Embryonic facial prominence (tissue), 1 donor: ENCODE measurements around the gene PRKAR1B.
A peak's percentile ranks its signal among the peaks of the same experiment; 100 is the strongest.

ENCODE experiments used
- DNase-seq: peaks from one replicate; pipeline ENCODE4 v3.0.0-alpha.2; 2016; ENCODE audit errors: extremely low spot score

The PRKAR1B gene

DNA sequence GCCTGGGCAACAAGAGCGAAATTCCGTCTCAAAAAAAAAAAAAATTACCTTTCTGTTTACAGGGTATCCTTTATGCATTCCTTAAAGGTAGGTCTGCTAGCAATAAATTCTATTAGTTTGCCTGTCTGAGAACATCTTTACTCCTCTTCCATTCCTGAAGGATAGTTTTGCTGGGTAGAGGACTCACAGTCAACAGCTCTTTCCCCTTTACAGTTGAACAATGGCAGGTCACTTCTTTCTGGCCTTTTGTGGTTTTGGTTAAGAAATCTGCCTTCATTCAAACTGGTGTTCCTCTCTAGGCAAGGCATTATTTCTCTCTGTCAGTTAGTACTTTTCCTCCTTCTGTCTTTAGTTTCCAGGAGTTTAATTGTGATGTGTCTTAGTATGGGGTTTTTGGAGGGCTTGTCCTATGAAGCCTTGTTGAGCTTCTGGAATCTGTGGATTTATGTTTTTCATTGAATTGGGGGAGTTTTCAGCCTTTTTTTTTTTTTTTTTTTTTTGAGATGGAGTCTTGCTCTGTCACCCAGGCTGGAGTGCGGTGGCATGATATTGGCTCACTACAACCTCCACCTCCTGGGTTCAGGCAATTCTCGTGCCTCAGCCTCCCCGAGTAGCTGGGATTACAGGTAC is 5.3 kb downstream of the PRKAR1B start:
- no peak for DNase-seq

DNA sequence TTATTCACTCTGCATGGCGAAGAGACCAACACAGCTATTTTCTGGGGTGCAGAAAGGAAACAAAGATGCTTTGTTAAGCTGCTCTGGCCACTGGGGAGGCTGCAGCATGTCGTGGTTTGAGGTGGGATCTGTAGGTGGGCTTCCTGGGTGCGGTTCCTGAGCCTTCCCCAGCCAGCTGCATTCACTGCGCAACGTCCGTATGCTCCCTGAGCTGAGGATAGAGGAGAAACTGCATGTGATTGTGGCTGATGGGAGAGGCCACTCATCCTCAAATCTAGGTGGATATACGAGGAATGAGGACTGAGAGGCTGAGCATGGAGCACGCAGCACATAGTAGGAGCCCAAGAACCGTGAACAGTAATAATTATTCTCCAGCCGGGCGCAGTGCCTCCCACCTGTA is 10.4 kb downstream of the PRKAR1B start:
- no peak for DNase-seq

DNA sequence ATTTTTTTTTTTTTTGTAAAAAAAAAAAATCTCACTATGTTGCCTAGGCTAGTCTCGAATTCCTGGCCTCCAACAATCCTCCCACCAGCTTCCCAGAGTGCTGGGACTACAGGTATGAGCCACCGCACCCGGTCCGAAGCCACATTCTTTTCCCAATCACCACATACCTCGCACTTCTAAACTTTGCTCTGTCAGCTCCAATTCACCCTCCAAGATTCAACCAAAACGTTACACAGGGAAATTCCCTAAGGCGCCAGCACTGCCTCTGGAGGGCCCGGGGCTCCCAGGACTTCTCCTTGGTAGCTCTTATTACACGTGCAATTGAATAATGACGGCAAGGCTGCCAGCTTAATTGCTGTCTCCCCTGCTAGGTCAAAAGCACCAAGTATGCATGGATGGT is 10.9 kb downstream of the PRKAR1B start:
- no peak for DNase-seq

DNA sequence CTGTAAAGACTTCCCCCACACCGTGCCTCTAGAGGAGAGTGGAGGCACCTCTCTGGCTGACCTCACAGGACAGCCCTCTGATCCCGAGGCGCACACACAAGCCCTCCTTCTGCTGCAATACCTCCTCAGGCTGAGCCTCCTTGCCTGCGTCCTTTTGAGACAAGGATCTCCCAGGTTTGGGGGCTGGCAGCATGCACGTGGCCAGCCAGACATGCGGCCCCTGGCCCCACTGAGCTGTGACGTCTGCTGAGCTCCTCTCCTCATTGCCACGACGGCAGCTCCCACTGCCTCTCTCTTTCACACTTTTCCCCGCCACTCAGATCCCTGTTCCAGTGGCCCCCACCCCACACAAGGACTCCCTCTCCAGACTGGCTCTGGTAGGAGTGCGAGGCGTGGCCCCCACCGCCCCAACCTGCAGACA is 12.8 kb downstream of the PRKAR1B start:
- DNase-seq, result no peak

DNA sequence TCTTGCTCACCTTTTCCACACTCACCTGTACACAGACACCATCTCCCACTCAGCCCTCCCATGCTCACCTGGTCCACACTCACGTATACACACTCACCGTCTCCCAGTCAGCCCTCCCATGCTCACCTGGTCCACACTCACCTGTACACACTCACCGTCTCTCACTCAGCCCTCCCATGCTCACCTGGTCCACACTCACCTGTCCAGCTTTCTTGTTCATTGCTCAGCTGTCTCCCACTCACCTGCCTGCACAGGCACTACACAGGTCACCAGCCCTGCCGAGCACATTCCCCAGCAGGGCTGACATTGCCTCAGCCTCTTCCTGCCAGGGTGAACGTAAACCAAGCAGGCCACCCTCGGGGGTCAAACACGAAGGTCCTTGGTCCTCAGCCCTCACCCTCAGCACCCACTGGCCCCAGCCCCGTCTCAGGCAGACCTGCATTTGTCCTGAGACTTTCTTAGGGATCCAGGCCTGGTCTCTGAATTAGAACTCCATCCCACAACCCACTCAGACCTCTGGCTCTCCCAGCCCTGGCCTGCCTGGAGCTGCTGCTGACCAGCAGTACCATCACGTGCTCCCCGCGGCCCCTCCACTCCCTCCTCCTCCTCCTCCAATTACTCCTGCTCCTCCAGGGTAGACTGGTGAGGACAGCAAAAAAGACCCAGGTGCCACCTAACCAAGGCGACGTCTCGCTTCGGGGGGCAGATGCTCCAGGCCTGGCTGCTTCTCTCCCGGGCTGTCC is 13.4 kb downstream of the PRKAR1B start:
- DNase-seq, result no peak

DNA sequence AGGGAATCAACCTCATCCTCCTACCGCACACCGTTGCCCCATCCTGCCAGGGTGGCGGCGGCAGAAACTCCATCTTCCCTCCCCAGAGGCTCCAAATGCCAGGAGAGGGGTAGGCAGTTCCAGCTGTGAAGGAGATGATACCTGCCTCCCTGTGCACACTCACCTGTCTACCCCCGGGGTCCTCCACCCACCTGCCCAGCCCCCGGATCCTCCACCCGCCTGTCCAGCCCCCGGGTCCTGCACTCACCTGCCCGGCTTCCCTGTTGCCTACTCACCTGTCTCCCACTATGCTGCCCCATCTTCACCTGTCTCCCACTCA is 14.0 kb downstream of the PRKAR1B start:
- no peak for DNase-seq

DNA sequence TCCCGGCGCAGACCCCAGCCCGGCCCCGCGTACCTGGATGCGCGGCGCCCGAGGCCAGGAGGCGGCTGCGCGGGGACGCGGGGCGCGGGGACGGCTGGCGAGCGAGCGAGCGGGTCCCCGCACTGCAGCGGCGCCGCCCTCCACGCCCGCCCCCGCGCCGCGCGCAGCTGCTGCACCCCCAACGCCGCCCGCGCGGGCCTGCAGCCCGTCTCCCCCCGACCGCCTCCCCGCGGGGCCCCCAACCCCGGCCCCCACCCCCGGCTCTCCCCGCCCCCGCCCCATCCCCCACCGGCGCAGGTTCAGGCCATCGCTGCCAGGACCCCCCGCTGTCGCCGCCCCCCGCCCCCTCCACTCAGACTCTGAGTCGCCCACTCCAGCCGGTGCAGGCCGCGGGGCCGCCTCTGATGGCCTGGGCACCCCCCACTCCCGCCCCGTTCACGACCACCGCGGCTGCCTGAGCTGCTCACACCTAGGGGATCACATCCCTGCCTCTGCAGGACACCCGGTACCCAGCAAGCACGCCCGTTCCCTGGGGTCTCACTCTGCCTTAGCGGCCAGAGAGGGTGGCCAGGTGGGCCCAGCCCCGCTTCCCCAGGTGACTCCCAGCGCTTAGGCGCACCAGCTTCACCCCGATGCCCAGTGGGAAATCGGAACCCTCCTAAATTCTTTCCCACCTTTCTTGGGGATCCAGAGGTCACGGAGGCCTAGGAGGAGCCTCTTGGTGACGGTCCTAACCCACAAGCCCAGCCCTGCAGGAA is 14.5 kb downstream of the PRKAR1B start:
- DNase-seq, result no peak

DNA sequence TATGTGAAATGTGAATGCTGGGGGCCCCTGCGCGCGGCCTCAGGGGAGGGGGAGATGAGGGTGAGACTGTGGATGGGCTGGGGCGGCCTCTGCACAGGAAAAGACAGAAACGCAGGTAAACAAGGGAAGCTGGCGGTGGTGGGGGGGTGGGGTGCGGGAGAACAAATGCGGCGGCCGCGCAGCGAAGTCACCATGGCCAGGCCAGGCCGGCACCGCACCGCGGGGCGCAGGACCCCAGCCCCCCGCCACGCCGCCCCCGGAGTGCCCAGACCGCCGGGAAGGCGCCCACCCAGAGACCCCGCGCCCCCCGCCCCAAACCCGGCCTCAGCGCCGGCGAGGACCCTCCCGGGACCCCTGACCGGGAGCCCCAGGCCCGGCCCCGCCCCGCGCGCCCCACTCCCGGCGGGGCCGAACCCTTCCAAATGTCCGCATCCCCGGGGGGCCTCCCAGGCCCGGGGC is 15.1 kb downstream of the PRKAR1B start:
- DNase-seq, result no peak

DNA sequence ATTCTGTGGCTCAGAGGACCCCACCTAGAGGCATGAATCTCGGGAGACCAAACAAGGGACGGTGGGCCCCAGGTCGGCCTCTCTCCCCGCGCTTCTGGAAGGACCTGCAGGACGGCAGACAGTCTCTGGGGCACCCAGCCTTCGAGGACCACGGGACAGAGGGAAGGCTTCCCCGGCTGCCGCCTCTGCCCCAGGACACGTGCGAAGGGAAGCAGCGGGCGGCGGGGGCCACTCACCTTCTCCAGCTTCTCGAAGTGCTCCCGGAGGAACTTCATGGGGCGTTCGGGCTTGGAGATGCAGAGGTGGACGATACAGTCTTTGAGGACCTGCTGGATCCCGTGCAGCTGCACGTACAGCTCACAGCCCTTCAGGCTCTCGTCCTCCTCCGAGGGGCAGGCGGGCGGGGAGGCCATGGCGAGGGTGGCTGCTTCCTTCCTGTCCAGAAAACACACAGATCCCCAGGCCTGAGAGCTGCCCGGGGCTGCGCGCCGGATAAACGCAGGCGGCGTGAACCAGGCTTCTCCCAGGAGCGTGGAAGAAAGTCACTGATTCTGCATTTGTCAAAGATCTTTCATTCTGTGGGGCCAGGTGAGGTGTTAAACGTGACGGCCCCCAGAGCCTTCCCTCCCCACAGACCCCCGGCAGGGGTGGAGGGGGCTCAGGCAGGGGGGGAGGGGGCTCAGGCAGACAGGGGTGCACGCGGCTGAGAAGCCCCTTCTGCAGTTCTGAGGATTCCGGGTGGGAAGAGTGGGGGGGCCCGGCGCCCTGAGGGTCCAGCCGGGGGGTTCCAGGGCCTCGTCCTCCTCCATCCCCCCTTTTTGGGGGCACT is 15.8 kb downstream of the PRKAR1B start:
- peak; percentile 4 for DNase-seq

DNA sequence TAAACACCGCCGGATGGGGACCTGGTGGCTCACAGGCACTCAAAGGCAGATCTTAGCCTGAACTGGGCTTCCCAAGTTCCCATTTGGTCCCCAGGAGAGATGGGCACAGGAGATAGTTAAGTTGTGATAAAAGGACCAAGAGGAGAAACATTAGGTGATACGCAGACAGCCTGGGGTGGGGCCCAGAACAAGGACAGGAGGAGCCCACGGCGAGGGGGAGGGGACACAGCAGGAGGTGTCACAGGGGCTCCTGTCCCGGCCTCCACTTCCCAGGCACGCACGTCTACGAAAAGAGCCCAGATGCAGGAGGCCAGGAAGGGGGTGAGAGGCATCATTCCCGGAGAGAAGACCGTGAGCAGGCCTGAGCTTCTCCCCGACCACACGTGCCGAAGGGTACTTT is 16.9 kb downstream of the PRKAR1B start:
- peak; percentile 4 for DNase-seq

DNA sequence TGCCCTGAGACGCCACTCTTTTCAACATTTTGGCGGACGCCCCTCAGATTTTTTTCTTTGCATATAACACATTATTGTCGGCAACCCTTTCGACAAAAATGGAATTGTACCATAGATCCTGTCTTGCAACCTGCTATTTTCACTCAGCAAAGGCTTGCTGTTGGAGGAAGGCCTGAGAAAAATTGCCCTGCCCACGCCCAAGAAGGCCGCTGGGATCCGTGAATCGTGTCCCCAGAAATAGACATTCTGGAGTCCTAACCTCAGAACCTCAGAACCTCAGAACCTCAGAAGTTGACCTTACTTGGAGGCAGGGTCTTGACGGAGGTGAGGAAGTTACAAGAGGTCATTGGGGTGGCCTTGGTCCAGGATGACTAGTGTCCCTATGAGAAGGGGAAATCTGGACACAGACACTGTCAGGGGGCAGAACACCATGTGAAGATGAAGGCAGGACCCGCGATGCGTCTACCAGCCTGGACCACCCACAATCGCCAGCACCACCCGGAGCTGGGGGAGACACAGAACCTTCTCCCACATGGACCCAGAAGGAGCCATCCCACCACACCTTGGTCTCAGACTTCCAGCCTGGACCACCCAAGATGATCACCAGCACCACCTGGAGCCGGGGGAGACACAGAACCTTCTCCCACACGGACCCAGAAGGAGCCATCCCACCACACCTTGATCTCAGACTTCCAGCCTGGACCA is 19.6 kb downstream of the PRKAR1B start:
- peak; percentile 2 for DNase-seq

DNA sequence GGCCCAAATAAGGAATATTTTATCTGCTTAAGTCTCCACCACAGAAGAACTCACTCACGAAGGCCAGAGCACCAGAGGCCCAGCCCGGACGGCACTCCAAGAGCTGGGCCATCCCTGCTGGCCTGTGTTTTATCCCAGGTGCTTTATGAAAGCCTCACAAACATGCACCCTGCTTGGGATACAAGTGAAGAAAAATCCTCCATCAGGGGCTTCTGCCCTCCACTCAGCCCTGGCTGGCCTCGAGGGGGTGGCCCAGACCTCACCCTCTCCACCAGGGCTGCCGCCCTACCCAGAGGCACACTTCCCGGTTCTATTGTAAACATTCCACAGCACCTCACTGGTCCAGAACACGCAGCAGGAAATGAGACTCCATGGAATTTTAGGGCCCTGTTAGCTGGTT is 20.4 kb downstream of the PRKAR1B start:
- peak; percentile 2 for DNase-seq

DNA sequence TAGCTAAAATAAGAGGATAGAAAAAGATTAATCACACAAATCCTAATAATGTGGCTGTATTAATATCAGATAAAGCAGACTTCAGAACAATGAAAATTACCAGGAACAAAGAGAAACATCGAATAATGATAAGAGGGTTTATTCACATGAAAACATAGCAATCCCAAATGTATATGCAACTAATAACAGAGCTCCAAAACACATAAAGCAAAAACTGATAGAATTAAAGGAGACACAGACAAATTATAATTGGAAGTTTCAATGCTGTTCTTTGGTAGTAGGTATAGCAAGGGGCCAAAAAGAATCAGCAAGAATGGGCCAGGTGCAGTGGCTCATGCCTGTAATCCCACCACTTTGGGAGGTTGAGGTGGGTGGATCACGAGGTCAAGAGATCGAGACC is 24.0 kb downstream of the PRKAR1B start:
- DNase-seq, result no peak

DNA sequence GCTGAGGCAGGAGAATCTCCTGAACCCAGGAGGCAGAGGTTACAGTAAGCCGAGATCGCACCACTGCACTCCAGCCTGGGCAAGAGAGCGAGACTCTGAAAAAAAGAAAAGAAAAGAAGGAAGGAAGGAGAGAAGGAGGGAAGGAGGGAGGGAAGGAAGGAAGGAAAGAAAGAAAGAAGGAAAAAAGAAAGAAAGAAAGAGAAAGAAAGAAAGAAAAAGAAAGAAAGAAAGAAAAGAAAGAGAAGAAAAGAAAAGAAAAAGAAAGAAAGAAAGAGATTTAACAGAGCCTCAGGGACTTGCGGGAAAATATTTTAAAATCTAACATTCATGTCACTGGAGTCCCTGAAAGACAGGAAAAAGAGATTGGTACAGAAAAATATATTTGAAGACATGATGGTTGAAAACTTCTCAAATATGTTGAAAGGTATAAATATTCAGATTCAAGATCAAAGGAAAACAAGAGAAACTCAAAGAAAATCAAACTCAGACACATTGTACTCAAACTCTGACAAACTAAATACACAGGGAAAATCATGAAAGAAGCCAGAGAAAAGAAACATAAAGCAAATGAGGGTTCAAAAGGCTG is 25.9 kb downstream of the PRKAR1B start:
- no peak for DNase-seq

DNA sequence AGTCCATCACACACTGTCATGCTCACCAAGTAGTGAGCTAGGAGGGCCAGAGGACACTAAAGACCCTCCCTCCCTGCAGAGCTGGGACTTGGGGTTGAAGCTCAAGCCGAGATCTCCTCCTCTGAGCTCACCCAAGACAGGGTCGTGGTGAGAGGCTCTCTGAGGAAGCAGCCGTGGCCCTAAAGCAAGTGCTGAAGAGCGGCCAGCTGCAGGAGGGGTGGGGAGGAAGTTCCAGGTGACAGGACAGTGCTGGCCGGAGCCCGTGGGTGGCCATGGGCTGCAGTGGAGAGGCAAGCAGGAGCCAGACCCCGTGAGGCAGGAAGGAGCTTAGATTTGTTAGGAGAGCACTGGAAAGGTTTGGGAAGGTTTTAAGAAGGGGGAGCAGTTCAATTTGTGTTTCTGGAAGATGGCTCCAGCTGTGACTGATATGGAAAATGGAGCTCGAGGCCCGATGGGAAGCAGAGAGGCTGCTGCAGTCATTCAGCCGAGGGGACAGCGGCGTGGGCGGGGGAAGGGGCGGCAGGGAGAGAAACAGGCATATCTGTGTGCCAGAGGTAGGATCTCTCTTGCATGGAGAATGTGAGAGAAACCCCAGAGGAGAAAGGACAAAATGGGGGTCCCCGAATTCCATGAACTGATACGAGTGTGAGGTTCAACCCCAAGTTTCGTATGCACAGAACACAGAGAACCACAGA is 27.5 kb downstream of the PRKAR1B start:
- DNase-seq, result no peak

DNA sequence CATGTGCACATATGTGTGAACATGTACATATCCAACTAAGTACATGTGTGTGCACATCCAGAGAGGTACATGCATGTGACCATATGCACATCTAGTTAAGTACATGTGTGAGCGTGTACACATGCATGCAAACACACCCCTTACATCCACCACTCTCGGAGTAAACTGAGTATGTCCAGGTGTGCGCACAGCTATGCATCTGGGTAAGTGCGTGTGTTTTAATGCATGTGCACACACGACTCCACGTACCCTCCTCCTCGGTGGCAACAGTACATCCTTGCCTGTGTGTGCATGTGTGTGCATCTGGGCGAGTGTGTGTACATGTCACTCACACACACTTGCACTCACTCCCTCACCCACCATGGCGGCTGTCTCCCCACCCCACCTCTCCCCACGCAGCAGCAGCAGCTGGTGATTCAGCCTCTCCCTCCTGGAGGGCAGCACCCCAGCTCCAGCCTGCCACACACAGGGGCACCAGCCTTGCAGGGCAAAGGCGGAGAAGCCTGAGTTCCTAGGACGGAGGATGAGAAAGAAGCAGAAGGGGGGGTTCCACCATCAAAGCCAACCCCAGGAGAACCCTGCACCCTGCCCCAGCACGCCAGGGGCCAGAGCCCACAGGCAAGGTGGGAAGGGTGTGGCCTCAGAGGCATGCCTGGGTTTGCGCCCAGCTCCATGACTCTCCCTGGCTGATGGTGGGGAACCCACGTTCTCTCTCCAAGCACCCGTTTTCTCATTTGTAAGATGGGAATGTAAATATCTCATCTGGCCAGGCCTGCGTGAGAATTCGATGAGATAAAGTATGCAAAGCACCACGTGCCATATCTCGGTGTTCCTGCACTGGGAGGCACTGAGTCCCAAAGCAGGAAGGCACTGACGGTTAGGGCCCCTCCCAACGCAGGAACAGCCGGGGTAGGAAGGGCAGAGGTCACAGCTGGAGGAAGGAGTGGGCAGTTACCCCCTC is 28.3 kb downstream of the PRKAR1B start:
- DNase-seq, result no peak

DNA sequence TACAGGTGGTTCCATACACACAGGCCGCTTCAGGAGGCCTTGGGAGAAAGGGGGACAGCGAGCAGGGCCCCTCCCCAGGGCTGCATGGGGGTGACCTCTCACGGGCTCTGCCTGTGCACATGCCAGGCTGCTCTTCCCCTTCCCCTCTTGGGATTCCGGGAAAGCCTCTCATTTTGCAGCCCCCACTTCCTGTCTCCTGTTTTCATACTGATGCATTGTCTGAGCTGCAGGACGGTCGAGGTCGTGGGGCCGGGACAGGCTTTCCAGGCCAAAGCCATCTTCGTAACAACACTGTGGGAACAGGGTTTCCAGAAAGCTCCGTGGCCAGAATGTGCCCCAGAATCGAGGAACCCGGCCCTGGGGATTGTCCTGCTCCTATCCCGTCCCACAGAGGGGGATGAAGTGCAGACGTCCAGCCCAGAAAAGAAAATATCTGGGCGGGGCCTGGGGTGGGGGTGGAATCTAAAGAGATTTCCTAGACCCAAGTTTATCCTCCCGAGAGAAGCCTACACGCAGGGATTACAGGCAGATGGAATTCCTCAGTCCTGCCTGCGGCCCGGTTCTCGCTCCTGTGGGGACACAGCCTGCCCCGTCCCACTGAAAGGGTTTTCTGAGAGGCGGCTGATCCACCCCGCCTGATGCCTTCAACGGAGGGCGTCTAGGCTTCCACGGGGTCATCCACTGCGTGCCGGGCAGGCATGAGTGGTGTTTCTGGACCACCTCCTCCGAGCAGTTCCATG is 30.1 kb downstream of the PRKAR1B start:
- DNase-seq, result no peak

DNA sequence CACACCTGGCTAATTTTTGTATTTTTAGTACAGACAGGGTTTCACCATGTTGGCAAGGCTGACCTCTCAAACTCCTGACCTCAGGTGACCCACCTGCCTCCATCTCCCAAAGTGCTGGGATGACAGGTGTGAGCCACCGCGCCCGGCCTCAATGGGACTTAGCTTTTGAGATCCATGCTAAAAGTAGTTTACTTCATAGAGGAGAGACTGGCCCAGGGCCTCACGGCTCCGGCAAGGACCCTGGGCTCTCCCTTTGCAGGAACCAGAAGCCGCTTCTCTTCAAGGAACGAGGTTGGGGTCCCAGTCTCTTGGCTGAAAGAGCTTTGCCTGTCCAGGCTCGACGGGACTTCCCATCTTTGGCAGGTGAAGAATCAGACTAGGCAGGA is 30.7 kb downstream of the PRKAR1B start:
- DNase-seq, result no peak

DNA sequence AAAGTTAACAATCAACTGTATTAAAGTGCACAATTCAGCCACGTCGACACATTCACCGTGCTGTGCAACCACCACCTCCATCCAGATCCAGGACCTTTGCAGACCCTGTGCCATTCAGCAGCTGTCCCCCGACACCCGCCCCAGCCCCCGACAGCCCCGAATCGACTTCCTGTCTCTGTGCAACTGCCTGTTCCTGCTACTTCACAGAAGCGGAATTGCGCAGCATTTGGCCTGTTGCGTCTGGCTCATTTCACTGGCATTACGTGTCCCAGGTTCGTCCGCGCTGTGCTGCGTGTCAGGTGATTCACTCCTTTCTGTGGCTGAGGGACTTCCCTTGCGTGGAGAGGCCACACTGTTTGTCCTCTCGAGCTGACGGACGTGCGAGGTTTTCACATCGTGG is 33.8 kb downstream of the PRKAR1B start:
- no peak for DNase-seq
